GM12801 (cell line): ENCODE data around the gene PDPK1.

Experiments used
- TF ChIP-seq, protein P1 (sequence below): IDR thresholded peaks from one replicate; pipeline ENCODE4 v1.5.1; 2011; ENCODE audit warnings: control low read depth; ENCODE audit not compliant: insufficient read length; ENCODE audit errors: extremely low read depth

The PDPK1 gene

DNA sequence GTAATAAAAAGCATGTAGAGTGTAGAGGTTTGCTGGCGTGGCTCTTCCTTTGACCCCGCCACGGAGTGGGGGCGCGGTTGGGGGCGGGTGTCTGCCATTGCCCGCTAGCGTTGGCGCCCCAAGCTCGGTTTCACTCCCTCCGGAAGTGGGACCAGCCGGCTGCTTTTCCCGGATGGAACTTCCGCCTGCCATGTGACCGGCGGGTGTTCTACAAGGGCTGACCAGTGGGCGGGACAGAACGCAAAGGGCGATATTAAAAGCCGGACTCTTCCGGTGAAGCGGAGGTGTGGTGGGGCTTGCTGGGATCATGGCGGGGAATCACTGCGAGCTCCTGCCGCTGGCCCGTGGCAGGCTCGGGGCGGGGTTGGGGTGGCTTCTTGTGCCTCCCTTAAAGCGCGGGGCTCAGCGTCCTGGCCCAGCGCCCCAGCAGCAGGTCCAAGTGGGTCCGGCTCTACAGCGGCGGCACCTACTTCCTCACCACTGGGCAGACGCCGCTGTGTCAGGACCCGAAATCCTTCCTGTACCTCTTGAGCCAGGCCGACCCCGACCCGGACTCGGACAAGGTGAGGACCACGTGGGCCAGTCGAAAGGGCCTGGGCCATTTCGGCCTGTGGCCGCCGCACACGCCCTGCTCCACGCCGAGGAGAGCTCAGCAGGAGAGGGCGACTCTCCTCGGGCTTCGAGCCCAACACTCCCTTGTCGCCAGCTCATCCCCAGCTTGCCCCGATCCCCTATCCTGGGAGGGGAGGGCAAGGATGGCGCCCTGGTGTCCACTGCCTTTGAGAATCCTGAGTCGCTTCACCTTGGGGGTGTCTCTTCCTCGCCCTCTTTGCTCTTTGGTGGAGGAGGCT is 65.6 kb downstream of the PDPK1 start:
- TF ChIP-seq, protein P1, sequence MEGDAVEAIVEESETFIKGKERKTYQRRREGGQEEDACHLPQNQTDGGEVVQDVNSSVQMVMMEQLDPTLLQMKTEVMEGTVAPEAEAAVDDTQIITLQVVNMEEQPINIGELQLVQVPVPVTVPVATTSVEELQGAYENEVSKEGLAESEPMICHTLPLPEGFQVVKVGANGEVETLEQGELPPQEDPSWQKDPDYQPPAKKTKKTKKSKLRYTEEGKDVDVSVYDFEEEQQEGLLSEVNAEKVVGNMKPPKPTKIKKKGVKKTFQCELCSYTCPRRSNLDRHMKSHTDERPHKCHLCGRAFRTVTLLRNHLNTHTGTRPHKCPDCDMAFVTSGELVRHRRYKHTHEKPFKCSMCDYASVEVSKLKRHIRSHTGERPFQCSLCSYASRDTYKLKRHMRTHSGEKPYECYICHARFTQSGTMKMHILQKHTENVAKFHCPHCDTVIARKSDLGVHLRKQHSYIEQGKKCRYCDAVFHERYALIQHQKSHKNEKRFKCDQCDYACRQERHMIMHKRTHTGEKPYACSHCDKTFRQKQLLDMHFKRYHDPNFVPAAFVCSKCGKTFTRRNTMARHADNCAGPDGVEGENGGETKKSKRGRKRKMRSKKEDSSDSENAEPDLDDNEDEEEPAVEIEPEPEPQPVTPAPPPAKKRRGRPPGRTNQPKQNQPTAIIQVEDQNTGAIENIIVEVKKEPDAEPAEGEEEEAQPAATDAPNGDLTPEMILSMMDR, result no peak

DNA sequence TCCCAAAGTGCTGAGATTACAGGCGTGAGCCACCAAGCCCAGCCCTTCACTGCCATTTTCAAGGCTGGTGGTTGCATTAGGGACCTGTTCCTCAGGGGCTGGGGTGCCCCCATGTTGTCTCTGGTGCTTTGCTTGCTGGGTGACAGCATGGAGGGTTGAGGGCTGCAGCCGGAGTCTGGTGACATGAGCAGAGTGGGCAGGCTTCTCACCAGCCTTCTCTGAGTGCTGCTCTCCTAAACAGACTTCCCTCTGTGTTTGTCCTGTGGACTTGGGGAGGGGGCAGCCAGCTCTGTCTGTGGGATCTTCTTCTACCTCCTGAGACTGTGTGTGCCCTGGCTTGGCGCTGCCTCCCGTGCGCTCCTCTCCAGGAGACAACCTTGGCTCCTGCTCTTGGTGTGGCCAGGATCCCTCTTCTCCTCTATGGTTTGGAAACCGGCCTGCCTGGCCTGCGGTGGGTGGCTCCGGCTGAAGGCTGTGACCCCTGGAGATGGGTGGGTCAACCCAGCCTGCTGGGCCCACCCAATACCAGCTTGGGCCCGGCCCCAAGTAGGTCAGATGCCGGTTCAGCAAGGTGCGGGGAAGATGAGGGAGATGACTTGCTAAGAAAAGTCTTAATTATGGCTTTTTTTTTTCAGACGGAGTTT is 72.1 kb downstream of the PDPK1 start:
- TF ChIP-seq, protein P1, result no peak

DNA sequence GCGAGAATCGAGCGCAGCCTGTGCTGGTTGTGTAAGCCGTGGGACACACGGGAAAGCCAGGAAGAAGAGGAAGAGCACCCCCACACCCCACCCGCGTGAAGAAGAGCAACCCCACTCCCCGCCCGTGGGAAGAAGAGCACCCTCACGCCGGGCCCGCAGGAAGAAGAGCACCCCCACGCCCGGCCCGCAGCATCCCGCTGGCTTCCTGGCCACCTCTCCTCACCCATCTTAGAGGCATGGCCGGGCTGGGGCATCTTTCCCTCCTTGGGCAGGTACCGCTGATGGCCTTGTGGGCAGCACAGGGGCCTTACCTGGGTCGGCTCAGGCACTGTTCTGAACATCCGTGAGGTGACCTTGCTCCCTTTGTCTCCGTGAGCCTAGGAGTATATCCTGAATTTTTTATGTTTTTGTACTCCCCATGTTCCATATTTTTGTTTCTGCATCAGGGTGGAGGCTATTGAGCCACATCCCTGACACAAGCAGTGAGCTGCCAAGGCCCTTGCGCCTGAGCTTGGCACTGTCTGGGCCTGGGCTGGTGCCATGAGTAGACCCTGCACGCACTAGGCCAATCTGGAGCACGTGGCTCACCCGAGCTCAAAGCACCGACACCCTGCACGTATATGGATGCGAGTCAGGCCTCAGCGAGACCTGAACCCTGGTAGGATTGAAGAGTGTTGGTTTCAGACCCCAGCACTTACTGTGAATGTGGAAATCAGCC is 73.1 kb downstream of the PDPK1 start:
- TF ChIP-seq, protein P1, result no peak

DNA sequence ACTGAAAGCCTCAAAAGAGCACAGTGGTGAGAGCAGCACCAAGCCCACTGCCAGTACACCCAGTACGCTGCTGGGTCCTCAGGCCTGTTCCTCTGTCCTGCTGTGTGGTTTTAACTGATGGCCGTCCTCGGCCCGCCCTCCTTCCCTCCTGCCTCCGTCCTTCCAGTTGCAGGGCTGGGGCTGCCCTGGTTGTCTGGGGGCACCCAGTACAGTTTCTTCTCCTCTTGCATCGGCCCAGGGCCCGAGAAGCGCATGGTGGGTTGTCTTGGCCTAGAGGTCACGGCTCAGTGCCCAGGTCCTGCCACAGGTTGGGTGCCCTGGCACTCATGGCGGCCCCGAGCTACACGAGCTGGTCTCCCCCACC is 73.7 kb downstream of the PDPK1 start:
- TF ChIP-seq, protein P1, result no peak

DNA sequence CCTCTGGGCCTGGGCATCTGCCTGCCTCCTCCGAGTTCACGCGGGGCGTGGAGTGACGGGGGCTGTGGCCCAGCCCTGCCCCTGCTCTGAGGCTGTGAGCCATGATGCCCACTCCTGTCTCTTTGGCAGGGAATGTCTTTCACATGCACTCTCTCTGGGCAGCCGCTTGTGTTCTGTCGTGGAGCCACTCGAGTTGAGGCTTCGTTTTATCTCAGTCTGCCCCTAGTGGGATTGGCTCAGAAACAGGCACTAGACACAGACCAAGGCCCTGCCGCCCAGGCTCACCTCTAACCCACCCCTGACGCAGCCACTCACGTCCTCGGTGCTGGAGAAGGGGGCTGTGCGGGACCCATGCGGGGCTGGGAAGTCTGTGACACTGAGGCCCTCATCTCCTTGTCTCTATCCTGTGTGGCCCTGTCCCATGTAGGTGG is 77.0 kb downstream of the PDPK1 start:
- TF ChIP-seq, protein P1, result no peak
